Tibial nerve (tissue), 4 donors: Measurements from ENCODE around the gene PDZD4.

Source experiments
- EP300 ChIP-seq, 2 donors: sonication (generic); formaldehyde crosslinking; IDR thresholded peaks; one replicate each; pipeline ENCODE4 v1.6.1; 2017; ENCODE audit warnings: antibody characterized with exemption in 2 of 2, mild to moderate bottlenecking in 1 of 2
- POLR2A ChIP-seq, 2 donors: fragments of 450-650 bp; IDR thresholded peaks; one replicate each; pipeline ENCODE4 v1.6.1; 2017; ENCODE audit warnings: antibody characterized with exemption in 2 of 2, mild to moderate bottlenecking in 2 of 2, moderate library complexity in 2 of 2
- TF ChIP-seq, protein P1 (sequence below), 5 experiments: fragments of 200-600 bp in 3 of 5; fragments of 450-650 bp in 2 of 5; sonication (generic) in 3 of 5; IDR thresholded peaks; one replicate each; pipeline ENCODE4 v1.5.1; 2016 to 2019; ENCODE audit warnings: antibody characterized with exemption in 5 of 5, mild to moderate bottlenecking in 3 of 5, moderate library complexity in 2 of 5

DNA sequence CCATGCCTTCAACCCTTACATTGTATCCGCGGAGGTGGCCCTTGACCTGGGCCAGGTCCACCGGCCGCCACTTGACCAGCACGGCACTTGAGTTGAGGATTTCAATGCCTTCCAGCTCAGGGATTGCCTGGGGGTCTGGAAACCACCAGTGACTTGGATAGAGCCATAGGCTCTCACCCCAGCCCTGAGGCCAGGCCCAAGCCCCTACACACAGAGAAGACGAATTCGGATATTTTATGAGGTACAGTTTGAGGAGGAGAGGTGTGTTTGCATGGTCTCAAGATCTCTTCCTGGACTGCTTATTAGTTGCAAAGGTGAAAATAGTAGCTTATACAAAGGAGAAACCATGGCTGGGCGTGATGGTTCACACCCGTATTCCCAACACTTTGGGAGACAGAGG is 35.3 kb upstream of the PDZD4 start:
- TF ChIP-seq POLR2A (IDR thresholded peaks at IDR 0.05) = no peak
- TF ChIP-seq, protein P1, sequence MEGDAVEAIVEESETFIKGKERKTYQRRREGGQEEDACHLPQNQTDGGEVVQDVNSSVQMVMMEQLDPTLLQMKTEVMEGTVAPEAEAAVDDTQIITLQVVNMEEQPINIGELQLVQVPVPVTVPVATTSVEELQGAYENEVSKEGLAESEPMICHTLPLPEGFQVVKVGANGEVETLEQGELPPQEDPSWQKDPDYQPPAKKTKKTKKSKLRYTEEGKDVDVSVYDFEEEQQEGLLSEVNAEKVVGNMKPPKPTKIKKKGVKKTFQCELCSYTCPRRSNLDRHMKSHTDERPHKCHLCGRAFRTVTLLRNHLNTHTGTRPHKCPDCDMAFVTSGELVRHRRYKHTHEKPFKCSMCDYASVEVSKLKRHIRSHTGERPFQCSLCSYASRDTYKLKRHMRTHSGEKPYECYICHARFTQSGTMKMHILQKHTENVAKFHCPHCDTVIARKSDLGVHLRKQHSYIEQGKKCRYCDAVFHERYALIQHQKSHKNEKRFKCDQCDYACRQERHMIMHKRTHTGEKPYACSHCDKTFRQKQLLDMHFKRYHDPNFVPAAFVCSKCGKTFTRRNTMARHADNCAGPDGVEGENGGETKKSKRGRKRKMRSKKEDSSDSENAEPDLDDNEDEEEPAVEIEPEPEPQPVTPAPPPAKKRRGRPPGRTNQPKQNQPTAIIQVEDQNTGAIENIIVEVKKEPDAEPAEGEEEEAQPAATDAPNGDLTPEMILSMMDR (IDR thresholded peaks at IDR 0.05) = no peak
- no peak for TF ChIP-seq EP300 (IDR thresholded peaks at IDR 0.05)
